ENCODE results near the gene TRDN.
"Not testable (repeated sequence)": the region's sequence is repeated elsewhere in the genome, so short reads cannot be mapped to it uniquely, and the experiment has no call there.

TRDN gene

DNA sequence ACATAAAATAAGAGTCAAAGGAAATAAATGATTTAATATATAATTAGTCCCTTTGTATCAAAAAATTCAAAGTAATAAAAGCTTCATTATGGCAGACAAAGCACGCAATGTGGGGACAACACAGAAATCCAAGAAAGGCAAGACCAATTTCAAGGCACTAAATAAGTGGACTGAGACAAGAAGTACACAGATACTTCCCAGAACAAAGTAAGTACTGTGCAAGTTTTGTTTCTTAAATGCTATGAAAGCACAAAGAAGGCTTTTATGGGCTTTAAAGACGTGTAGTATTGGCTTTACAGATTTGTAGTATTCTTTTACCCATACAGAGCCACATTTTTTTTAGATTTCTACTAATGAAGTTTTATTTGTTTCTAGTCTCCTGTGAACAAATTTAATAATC lies 174.6 kb downstream of the TRDN start:
- Mint-ChIP-seq H3K4me1 (no peaks in the 10 kb centered on the region), H3K4me3 (no peak overlapping the region), H3K27me3 (no peaks in the 10 kb centered on the region), H3K9me3 (no peaks in the 10 kb centered on the region), H3K27ac (no peak overlapping the region), H3K36me3 (no peaks in the 10 kb centered on the region)
- DNase-seq (no peak), ATAC-seq (replicated peaks) (no peak)

DNA sequence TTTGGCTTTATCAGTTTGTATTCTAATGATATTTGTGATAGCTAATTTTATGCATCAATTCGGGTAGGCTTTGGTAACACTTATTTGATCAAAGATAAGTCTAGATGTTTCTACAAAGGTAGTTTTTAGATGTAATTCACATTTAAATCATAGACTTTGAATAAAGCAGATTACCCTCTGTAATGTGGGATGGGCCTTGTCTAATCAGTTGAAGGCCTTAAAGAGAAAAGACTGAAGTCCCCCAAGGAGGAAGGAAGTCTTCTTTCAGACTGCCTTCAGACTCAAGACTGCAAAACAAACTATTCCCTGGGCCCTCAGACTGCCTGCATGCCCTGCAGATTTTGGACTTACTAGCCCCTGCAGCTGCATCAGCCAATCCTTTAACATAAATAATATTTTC lies 178.5 kb downstream of the TRDN start:
- H3K4me3 Mint-ChIP-seq: no peak overlapping the region
- H3K27me3 Mint-ChIP-seq: no peaks in the 10 kb centered on the region
- H3K9me3 Mint-ChIP-seq: peaks cover under 1 to 1% of the 10 kb centered on the region in 2 donors
- ATAC-seq (replicated peaks) (no peak), DNase-seq (no peak)
- no peaks in the 10 kb centered on the region for H3K4me1 Mint-ChIP-seq
- no peaks in the 10 kb centered on the region for H3K36me3 Mint-ChIP-seq
- no peak overlapping the region for H3K27ac Mint-ChIP-seq

DNA sequence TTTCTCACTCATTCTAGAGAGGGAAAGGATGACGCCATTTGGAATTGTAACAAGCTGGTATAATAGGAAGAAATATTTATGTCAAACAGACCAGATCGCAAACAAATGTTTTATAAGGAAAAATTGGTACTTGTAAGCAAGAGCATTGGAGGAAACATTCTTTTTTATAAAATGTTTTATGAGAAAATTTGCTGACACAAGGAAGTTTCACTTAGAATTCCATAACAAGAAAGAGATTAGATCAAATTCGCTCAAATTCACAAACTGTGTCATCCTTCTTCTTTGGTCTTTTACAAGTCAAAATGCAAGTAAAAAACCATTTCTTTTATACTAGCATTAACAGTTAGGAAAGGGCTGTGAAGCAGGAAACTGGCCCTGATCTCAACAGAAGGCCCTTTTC lies 179.9 kb downstream of the TRDN start:
- no peaks in the 10 kb centered on the region for H3K27me3 Mint-ChIP-seq
- no peaks in the 10 kb centered on the region for H3K36me3 Mint-ChIP-seq
- H3K27ac Mint-ChIP-seq: no peak overlapping the region
- ATAC-seq (replicated peaks) (no peak), DNase-seq (no peak)
- H3K9me3 Mint-ChIP-seq: peaks cover 7 to 12% of the 10 kb centered on the region in 2 donors
- no peak overlapping the region for H3K4me3 Mint-ChIP-seq
- H3K4me1 Mint-ChIP-seq: no peaks in the 10 kb centered on the region

DNA sequence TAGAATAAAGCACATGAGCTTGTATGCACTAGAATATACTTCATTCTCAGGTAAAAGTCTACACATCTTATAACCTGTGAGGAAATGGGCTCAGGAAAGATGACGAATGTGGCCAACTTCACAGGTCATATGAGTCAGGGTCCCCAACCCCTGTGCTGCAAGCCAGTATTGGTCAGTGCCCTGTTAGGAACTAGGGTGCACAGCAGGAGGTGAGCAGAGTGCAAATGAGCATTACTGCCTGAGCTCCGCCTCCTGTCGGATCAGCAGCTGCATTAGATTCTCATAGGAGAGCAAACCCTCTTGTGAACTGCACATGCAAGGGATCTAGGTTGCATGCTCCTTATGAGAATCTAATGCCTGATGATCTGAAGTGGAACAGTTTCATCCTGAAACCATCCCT lies 182.3 kb downstream of the TRDN start:
- Mint-ChIP-seq H3K4me1 (no peaks in the 10 kb centered on the region), H3K36me3 (no peaks in the 10 kb centered on the region), H3K27me3 (no peaks in the 10 kb centered on the region), H3K4me3 (no peak overlapping the region), H3K27ac (no peak overlapping the region), H3K9me3 (peaks cover 10 to 12% of the 10 kb centered on the region in 2 donors)
- DNase-seq (no peak), ATAC-seq (replicated peaks) (no peak)

DNA sequence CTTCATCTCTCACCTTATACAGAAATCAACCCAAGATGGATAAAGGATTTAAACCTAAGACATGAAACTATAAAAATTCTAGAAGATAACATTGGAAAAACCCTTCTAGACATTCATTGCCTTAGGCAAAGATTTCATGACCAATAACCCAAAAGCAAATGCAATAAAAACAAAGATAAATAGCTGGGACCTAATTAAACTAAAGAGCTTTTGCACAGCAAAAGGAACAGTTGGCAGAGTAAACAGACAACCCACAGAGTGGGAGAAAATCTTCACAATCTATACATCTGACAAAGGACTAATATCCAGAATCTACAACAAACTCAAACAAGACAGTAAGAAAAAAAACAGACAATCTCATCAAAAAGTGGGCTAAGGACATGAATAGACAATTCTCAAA lies 183.7 kb downstream of the TRDN start:
- peaks cover 13 to 15% of the 10 kb centered on the region in 2 donors for H3K9me3 Mint-ChIP-seq
- H3K27me3 Mint-ChIP-seq, DNase-seq: not testable (repeated sequence)

DNA sequence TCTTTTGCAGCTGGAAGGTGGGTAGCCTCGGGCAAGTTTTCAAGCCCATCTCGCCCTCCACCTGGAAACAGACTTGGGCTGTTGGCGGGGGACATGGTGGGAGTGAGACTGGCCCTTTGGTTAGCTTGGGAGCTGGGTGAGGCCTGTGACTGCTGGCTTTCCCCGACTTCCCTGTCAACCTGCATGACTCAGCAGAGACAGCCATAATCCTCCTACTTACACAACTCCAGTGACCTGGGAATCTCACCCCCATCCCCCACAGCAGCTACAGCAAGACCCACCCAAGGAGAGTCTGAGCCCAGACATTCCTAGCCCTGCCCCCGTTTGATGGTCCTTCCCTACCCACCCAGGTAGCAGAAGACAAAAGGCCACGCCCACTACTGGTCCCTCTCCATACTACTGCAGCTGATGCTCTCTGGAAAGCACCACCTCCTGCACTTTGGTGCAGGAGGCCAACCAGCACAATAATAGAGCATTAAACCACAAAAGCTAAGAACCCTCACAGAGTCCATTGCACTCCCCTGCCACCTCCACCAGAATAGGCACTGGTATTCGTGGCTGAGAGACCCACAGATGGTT lies 188.4 kb downstream of the TRDN start:
- no peaks in the 10 kb centered on the region for H3K36me3 Mint-ChIP-seq
- no peaks in the 10 kb centered on the region for H3K4me1 Mint-ChIP-seq
- H3K27me3 Mint-ChIP-seq: no peaks in the 10 kb centered on the region
- H3K4me3 Mint-ChIP-seq: no peak overlapping the region
- H3K27ac Mint-ChIP-seq: no peak overlapping the region
- DNase-seq (no peak), ATAC-seq (replicated peaks) (no peak)
- H3K9me3 Mint-ChIP-seq: peaks cover 15% of the 10 kb centered on the region in 2 donors

More for the DNA sequence above, 183.7 kb downstream of the TRDN start:
- not testable (repeated sequence) for ATAC-seq (replicated peaks); H3K36me3 Mint-ChIP-seq; H3K27ac Mint-ChIP-seq; H3K4me3 Mint-ChIP-seq; H3K4me1 Mint-ChIP-seq

DNA sequence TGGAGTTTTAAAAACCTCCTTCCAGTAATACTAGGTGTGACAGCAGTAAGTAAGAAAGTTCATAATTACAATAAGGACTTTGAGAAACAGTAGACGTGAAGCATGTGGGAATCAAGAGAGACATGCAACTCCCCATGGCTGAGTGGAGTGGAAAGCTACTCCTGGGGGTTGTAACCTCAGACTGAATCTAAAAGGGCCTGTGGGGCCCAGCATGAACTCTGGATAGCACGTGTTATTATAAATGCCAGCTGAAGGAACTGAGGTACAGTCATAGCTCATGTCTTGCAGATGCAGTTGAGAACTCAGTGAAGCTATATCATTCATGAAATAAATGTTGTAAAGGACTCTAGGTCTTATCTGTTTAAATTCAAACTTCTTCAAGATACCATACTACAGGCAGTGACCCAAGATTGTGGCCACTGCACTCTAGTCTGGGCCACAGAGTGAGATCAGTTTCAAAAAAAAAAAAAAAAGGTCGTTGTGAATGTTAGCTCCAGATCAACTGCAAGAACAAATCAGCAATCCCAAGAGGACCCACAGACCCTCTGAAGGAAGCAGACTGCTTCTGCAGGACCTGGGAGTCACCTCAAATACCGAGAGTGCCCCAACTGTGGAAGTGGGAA lies 189.3 kb downstream of the TRDN start:
- Mint-ChIP-seq H3K9me3 (peaks cover 7 to 13% of the 10 kb centered on the region in 2 donors), H3K4me3 (no peak overlapping the region), H3K27ac (no peak overlapping the region), H3K36me3 (no peaks in the 10 kb centered on the region), H3K4me1 (no peaks in the 10 kb centered on the region), H3K27me3 (no peaks in the 10 kb centered on the region)
- no peak for ATAC-seq (replicated peaks)
- DNase-seq: no peak

DNA sequence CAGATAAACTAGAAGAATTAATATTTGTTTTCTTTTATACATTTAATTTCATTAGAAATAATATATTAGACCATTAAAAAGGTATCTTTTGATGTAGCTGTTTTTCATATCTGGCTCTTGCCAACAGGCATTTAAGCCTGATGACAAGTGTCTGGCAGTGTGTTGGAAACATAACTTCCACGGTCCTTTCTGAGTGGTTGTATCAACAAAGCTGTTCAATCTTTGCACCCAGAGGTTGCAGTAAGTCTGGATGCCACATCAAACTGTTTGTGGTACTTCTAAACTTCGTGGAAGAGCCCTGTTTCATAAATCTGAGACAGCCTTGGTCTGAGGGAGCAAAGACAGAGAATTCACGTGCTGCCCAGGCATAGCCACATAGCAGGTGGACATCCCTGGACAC lies 197.4 kb downstream of the TRDN start:
- Mint-ChIP-seq H3K27me3 (no peaks in the 10 kb centered on the region), H3K36me3 (no peaks in the 10 kb centered on the region), H3K4me1 (no peaks in the 10 kb centered on the region), H3K27ac (no peak overlapping the region), H3K9me3 (peaks cover 0 to 1% of the 10 kb centered on the region in 2 donors), H3K4me3 (no peak overlapping the region)
- no peak for DNase-seq
- no peak for ATAC-seq (replicated peaks)

DNA sequence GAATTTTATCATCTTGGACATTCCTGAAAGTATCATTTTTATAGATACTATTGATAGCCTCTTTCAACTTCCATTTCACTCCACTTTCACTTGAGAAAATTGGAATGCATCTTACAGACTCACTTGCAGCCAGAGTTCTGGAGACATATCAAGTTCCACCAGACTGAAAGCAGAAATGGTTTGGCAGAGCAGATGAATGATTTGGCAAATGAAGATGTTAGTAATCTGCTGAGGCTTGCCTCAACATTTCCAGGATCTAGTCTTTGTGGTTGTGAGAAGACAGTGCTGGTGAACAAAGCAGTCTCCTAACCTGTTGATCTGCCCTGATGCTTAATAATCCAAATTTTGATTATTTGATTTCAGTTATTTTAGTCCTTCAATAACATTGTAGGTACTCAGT lies 202.6 kb downstream of the TRDN start:
- Mint-ChIP-seq H3K36me3 (no peaks in the 10 kb centered on the region), H3K4me3 (no peak overlapping the region), H3K27ac (no peak overlapping the region), H3K27me3 (no peaks in the 10 kb centered on the region), H3K9me3 (no peaks in the 10 kb centered on the region), H3K4me1 (no peaks in the 10 kb centered on the region)
- no peak for DNase-seq
- ATAC-seq (replicated peaks): no peak

DNA sequence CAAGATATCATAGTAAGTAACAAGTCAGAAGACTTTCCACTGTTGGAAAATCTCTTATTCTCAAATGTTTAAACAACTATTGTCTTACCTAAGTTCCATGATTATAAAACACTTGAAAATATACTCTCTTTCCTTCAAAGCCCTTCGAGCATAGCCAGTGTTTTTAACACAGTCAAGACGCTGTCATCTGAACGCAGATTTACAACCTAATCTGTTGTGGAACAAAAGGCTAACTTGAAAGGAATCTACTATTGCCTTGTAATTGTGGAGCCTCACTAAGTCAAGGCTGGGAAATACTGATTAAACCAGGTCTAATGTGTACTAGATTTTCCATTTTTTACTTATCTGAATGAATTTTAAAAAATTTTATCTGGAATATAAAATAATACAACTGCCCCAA lies 205.8 kb downstream of the TRDN start:
- Mint-ChIP-seq H3K4me3 (no peak overlapping the region), H3K36me3 (no peaks in the 10 kb centered on the region), H3K9me3 (no peaks in the 10 kb centered on the region), H3K27ac (no peak overlapping the region), H3K27me3 (no peaks in the 10 kb centered on the region), H3K4me1 (no peaks in the 10 kb centered on the region)
- ATAC-seq (replicated peaks): no peak
- no peak for DNase-seq

DNA sequence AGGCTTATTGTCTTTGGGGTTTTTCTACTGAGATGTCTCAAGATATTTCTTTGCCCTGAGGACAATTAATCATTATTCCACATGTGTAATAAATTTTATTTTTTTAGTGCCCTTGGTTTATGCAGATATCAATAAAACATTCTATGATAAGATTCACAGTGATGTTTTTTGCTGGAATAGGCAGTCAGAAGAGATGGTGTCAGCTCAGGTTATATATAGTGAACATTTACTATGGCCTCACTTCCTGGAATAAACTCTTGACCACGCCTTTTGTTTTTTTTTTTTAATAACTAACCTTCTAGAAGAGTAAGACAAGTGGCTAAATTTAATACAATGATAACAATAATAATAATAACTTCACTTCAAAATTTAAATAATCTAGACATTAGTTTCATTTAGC lies 209.7 kb downstream of the TRDN start:
- DNase-seq (no peak), ATAC-seq (replicated peaks) (no peak)
- H3K9me3 Mint-ChIP-seq: no peaks in the 10 kb centered on the region
- no peaks in the 10 kb centered on the region for H3K27me3 Mint-ChIP-seq
- H3K4me1 Mint-ChIP-seq: no peaks in the 10 kb centered on the region
- no peaks in the 10 kb centered on the region for H3K36me3 Mint-ChIP-seq
- no peak overlapping the region for H3K27ac Mint-ChIP-seq
- H3K4me3 Mint-ChIP-seq: no peak overlapping the region

DNA sequence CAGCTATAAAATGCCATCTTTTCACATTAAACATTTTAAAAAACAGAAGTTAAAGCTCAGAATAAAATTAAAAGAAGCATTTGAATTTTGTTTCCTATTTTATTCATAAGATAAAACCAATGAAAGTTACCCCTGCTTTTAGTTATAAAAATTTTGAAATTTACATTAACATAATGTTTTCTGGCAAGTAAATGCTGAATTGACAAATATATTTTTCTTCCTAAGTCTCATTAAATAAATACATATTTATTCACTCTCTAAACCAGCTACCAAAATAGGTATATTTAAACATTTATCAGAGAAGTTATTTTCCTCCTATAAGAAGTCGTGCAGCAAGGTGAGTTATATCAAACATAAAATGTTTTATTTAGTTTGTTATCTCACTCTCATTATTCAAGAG lies 213.6 kb downstream of the TRDN start:
- Mint-ChIP-seq H3K36me3 (no peaks in the 10 kb centered on the region), H3K27ac (no peak overlapping the region), H3K4me1 (no peaks in the 10 kb centered on the region), H3K9me3 (no peaks in the 10 kb centered on the region), H3K4me3 (no peak overlapping the region), H3K27me3 (no peaks in the 10 kb centered on the region)
- ATAC-seq (replicated peaks) (no peak), DNase-seq (no peak)

DNA sequence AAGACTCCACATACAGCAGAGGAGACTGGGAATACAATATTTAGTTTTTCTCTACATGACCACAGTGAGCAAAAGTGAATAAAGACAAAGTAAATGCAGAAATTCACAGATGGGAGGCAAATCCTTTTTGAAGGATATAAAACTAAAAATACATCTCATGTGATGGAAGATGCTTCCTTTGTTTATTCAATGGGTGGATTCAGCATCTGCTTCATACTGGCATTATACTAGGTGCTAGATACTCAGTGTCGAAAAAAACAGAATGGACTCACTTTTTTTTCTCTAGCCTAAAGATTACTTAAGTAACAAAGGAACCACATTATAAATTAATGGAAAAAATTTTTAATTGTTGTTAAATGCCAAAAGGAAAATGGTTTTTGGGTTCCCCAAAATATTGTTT lies 216.2 kb downstream of the TRDN start:
- Mint-ChIP-seq H3K27me3 (no peaks in the 10 kb centered on the region), H3K36me3 (no peaks in the 10 kb centered on the region), H3K27ac (no peak overlapping the region), H3K4me1 (no peaks in the 10 kb centered on the region), H3K9me3 (no peaks in the 10 kb centered on the region), H3K4me3 (no peak overlapping the region)
- DNase-seq (no peak), ATAC-seq (replicated peaks) (no peak)

DNA sequence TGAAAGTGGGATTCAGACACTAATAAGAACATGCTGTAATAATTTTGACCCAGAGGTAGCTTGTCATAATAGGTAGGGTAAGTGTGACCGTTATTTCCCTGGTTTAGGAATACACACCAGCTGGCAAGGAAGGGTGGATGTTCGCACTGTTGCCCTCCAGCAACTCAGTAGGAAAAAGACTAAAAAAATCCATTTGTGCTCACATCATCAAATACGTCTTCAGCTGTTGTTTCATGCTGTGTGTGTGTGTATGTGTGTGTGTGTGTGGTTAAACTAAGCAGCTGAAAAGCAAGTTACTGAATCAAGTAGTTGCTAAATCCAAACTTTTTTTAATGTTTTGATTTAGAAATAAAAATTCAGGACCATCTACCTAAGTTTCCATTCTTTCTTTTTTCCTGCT lies 218.7 kb downstream of the TRDN start:
- Mint-ChIP-seq H3K27me3 (no peaks in the 10 kb centered on the region), H3K4me3 (no peak overlapping the region), H3K27ac (no peak overlapping the region), H3K9me3 (no peaks in the 10 kb centered on the region), H3K4me1 (no peaks in the 10 kb centered on the region), H3K36me3 (no peaks in the 10 kb centered on the region)
- DNase-seq (no peak), ATAC-seq (replicated peaks) (no peak)

DNA sequence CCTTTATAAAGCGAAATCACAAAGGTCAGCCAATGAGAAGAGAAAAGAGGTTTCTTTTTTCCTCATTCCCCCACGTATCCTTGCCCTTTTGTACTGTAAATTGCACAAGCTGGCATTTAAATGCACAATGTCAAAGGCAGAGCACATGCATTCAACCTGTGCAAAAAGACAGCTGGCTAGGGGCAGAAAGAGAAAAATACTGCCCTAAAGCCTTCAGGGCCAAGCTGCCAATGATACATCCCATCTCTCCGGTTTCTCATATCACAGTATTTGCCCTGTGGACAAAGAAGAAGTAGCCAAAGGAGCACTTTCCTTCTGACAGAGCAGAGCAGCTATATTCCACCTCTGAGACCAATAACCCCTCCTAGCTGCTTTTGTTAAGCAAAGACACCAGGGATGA lies 219.2 kb downstream of the TRDN start:
- no peak for ATAC-seq (replicated peaks)
- Mint-ChIP-seq H3K36me3 (no peaks in the 10 kb centered on the region), H3K4me3 (no peak overlapping the region), H3K27ac (no peak overlapping the region), H3K27me3 (no peaks in the 10 kb centered on the region), H3K9me3 (no peaks in the 10 kb centered on the region), H3K4me1 (no peaks in the 10 kb centered on the region)
- no peak for DNase-seq
